ENCODE measurements around the gene MBOAT1.

DNA sequence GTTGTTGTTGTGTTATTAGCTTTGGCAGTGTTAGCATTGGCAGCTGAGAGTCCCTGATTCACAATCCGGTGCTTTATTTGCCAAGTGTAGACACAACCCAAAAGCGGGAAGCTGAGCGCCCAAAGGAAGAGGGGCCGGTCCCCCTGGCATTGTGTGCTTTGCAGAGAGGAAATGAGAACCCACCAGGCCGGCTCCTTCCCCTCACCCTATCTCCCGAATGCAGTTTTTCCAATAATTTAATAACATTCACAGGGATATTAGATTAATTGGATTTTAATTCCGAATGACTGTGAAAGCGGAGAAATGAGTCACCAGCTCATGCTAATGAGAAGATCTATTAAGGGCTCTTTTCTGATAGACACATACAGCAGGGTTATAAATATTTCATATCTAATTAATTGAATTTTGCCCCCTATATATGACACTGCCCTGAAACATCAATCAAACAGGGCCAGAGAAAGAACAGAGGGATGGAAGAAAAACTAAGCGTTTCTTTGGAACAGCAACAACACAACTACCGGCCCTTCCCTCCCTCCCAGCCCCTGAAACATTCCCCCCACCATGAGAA, 143.8 kb downstream of the MBOAT1 start:
- TF ChIP-seq SPI1 (IDR thresholded peaks at IDR 0.05; ENCODE audit: low read depth, low read length) = no peak
- no peak for TF ChIP-seq POLR2A (IDR thresholded peaks at IDR 0.05; ENCODE audit: low read depth, low read length)
- TF ChIP-seq TAF1 (IDR thresholded peaks at IDR 0.05; ENCODE audit: low read depth, low read length) = no peak
- no peak for TF ChIP-seq POLR2AphosphoS5 (IDR thresholded peaks at IDR 0.05; ENCODE audit: low read depth, low read length)
- TF ChIP-seq POU2F2 (IDR thresholded peaks at IDR 0.05; ENCODE audit: low read depth, low read length) = no peak
